Measurements from ENCODE around the gene BCORL1. TPM values are rescaled to one million over a fixed set of nuclear protein-coding genes. Genes with fewer than 3 reads are reported as not detected.

Gene BCORL1
- total RNA-seq, 2 donors from 2014 or later: 4.4 to 25.2 TPM

- Histone ChIP-seq H3K9me3 (no peaks in the 10 kb centered on the region), H3K36me3 (no peaks in the 10 kb centered on the region), H3K4me1 (replicated peaks) (no peaks in the 10 kb centered on the region), H3K27me3 (replicated peaks; ENCODE audit: insufficient read depth) (no peaks in the 10 kb centered on the region), H3K4me3 (no peak overlapping the region), H3K27ac (no peak overlapping the region)
- TF ChIP-seq POLR2AphosphoS5 (IDR thresholded peaks at IDR 0.05) (no peak), CTCF (IDR thresholded peaks at IDR 0.05) (no peak), POLR2A (IDR thresholded peaks at IDR 0.05) (no peak)
- WGBS: 71% methylated on average over 13 of the region's 15 CpGs
- intact Hi-C loops (cut with DNase I): no loop called here
- no peak for DNase-seq (ENCODE audit: low spot score)
These were observed 38.4 kb downstream of the BCORL1 start for GRCh38 chrX:130020661-130021324.

GRCh38 chrX:130024127-130024526, 41.7 kb downstream of the BCORL1 start:
- intact Hi-C loops (cut with DNase I): no loop called here
- no peak overlapping the region for H3K4me3 ChIP-seq
- DNase-seq (ENCODE audit: low spot score): peak; percentile 50
- H3K4me1 ChIP-seq (replicated peaks): no peaks in the 10 kb centered on the region
- no peaks in the 10 kb centered on the region for H3K27me3 ChIP-seq (replicated peaks; ENCODE audit: insufficient read depth)
- no peaks in the 10 kb centered on the region for H3K36me3 ChIP-seq
- WGBS: 28% methylated on average over 9 of the region's 9 CpGs
- H3K9me3 ChIP-seq: no peaks in the 10 kb centered on the region
- no peak for TF ChIP-seq POLR2AphosphoS5 (IDR thresholded peaks at IDR 0.05)
- TF ChIP-seq POLR2A (IDR thresholded peaks at IDR 0.05): no peak
- no peak for TF ChIP-seq CTCF (IDR thresholded peaks at IDR 0.05)
- no peak overlapping the region for H3K27ac ChIP-seq

- Histone ChIP-seq H3K36me3 (no peaks in the 10 kb centered on the region), H3K9me3 (no peaks in the 10 kb centered on the region), H3K4me3 (no peak overlapping the region), H3K27ac (no peak overlapping the region), H3K4me1 (replicated peaks) (no peaks in the 10 kb centered on the region), H3K27me3 (replicated peaks; ENCODE audit: insufficient read depth) (no peaks in the 10 kb centered on the region)
- WGBS: 78% methylated on average over 16 of the region's 19 CpGs
- TF ChIP-seq CTCF (IDR thresholded peaks at IDR 0.05): no peak
- no peak for TF ChIP-seq POLR2A (IDR thresholded peaks at IDR 0.05)
- no peak for TF ChIP-seq POLR2AphosphoS5 (IDR thresholded peaks at IDR 0.05)
- no peak for DNase-seq (ENCODE audit: low spot score)
- intact Hi-C loops (cut with DNase I): no loop called here
These were observed 42.8 kb downstream of the BCORL1 start for GRCh38 chrX:130025256-130025655.

- Histone ChIP-seq H3K4me1 (replicated peaks) (no peaks in the 10 kb centered on the region), H3K27ac (no peak overlapping the region), H3K9me3 (no peaks in the 10 kb centered on the region), H3K27me3 (replicated peaks; ENCODE audit: insufficient read depth) (no peaks in the 10 kb centered on the region), H3K4me3 (no peak overlapping the region), H3K36me3 (no peaks in the 10 kb centered on the region)
- DNase-seq (ENCODE audit: low spot score): no peak
- 77% methylated on average over 4 of the region's 4 CpGs for WGBS
- intact Hi-C loops (cut with DNase I): no loop called here
- no peak for TF ChIP-seq POLR2A (IDR thresholded peaks at IDR 0.05)
- TF ChIP-seq CTCF (IDR thresholded peaks at IDR 0.05): no peak
These were observed 45.1 kb downstream of the BCORL1 start for GRCh38 chrX:130027569-130027968.

GRCh38 chrX:130028196-130028595, 45.8 kb downstream of the BCORL1 start:
- no peak overlapping the region for H3K4me3 ChIP-seq
- 63% methylated on average over 5 of the region's 5 CpGs for WGBS
- no peak overlapping the region for H3K27ac ChIP-seq
- H3K36me3 ChIP-seq: no peaks in the 10 kb centered on the region
- TF ChIP-seq POLR2AphosphoS5 (IDR thresholded peaks at IDR 0.05) (no peak), POLR2A (IDR thresholded peaks at IDR 0.05) (no peak), CTCF (IDR thresholded peaks at IDR 0.05) (peak; percentile 43 to 63 (median 46))
- H3K9me3 ChIP-seq: no peaks in the 10 kb centered on the region
- no peaks in the 10 kb centered on the region for H3K27me3 ChIP-seq (replicated peaks; ENCODE audit: insufficient read depth)
- DNase-seq (ENCODE audit: low spot score): peak; percentile 5
- intact Hi-C loops (cut with DNase I): no loop called here
- H3K4me1 ChIP-seq (replicated peaks): no peaks in the 10 kb centered on the region
